PC-9 (cell line): ENCODE measurements around the gene DDI2. TPM values are rescaled to one million over a fixed set of nuclear protein-coding genes. Genes with fewer than 3 reads are reported as not detected.

Experiments
- BruUV-seq: library from RNA; stranded (reverse); fragments of 400-500 nt; replicated peaks from 2 replicates; lab custom pipeline; 2021; lab: Mats Ljungman, UMichigan
- CTCF ChIA-PET: fragments of 300-600 bp; sonication (Branson Sonifier 250); formaldehyde crosslinking; loops from one replicate; lab custom pipeline; 2022; ENCODE audit warnings: antibody characterized with exemption; lab: Charles Lee
- POLR2A ChIA-PET: fragments of 300-600 bp; sonication (Branson Sonifier 250); formaldehyde crosslinking; loops from one replicate; lab custom pipeline; 2022; ENCODE audit warnings: antibody characterized with exemption; ENCODE audit not compliant: unreplicated experiment; lab: Charles Lee
- DNase-seq, 2 experiments: peaks; one replicate each; pipeline versions ENCODE4 v3.0.0 to v3.0.0-alpha.2; 2015 to 2022; ENCODE audit warnings: mixed read lengths in 1 of 2
- H2AFZ ChIP-seq: fragments of 200-600 bp; sonication (generic); 2 replicates; pipeline ENCODE4 v1.8.1; 2017; ENCODE audit warnings: antibody characterized with exemption
- H3F3A ChIP-seq: fragments of 200-600 bp; sonication (generic); 2 replicates; pipeline ENCODE4 v1.8.1; 2017; ENCODE audit warnings: antibody characterized with exemption, mild to moderate bottlenecking, low read depth; ENCODE audit not compliant: insufficient read depth
- H3K27ac ChIP-seq: fragments of 200-600 bp; sonication (generic); 2 replicates; pipeline ENCODE4 v1.6.1; 2016; ENCODE audit warnings: mixed run types
- H3K27me3 ChIP-seq: fragments of 200-600 bp; sonication (generic); 2 replicates; pipeline ENCODE4 v1.6.1; 2016; ENCODE audit warnings: low read depth, mixed run types; ENCODE audit not compliant: insufficient read depth
- H3K36me3 ChIP-seq: fragments of 200-600 bp; sonication (generic); 2 replicates; pipeline ENCODE4 v1.6.1; 2016; ENCODE audit warnings: low read depth, mixed run types
- H3K4me1 ChIP-seq: fragments of 200-600 bp; sonication (generic); replicated peaks from 2 replicates; pipeline ENCODE4 v1.6.1; 2016; ENCODE audit warnings: mixed run types; ENCODE audit not compliant: insufficient read depth
- H3K4me2 ChIP-seq: fragments of 200-600 bp; sonication (generic); 2 replicates; pipeline ENCODE4 v1.6.1; 2017; ENCODE audit warnings: mixed run types
- H3K4me3 ChIP-seq: fragments of 200-600 bp; sonication (generic); 2 replicates; pipeline ENCODE4 v1.6.1; 2016; ENCODE audit warnings: mixed run types
- H3K79me2 ChIP-seq: fragments of 200-600 bp; sonication (generic); 2 replicates; pipeline ENCODE4 v1.6.1; 2017; ENCODE audit warnings: low read depth, mixed run types
- H3K9me2 ChIP-seq: fragments of 200-600 bp; sonication (generic); 2 replicates; pipeline ENCODE4 v1.8.1; 2017; ENCODE audit warnings: mild to moderate bottlenecking; ENCODE audit not compliant: insufficient read depth
- H3K9me3 ChIP-seq: fragments of 200-600 bp; sonication (generic); 2 replicates; pipeline ENCODE4 v1.8.1; 2016; ENCODE audit warnings: low read depth; ENCODE audit not compliant: insufficient read depth
- H4K20me1 ChIP-seq: fragments of 200-600 bp; sonication (generic); 2 replicates; pipeline ENCODE4 v1.8.1; 2017; ENCODE audit not compliant: insufficient read depth
- EZH2 ChIP-seq: fragments of 200-600 bp; sonication (generic); IDR thresholded peaks from 2 replicates; pipeline ENCODE4 v1.8.0; 2017; ENCODE audit warnings: antibody characterized with exemption, low read depth
- intact Hi-C: fragments of 100-400 bp; cut with micrococcal nuclease; formaldehyde crosslinking; loops from one replicate; pipeline ENCODE4 v1.10.0; 2022; ENCODE audit not compliant: unreplicated experiment
- total RNA-seq: library from RNA; stranded (reverse); gene quantifications from 2 replicates; pipeline ENCODE4 v1.2.3, GENCODE V29; 2021
- TF ChIP-seq, protein P1 (sequence below): fragments of 200-600 bp; sonication (generic); conservative IDR thresholded peaks from 2 replicates; pipeline ENCODE4 v1.6.1; 2017; ENCODE audit warnings: mixed run types, antibody characterized with exemption, mild to moderate bottlenecking, moderate library complexity

Gene DDI2
- total RNA-seq, 1 experiment from 2014 or later = 38.0 TPM

DNA sequence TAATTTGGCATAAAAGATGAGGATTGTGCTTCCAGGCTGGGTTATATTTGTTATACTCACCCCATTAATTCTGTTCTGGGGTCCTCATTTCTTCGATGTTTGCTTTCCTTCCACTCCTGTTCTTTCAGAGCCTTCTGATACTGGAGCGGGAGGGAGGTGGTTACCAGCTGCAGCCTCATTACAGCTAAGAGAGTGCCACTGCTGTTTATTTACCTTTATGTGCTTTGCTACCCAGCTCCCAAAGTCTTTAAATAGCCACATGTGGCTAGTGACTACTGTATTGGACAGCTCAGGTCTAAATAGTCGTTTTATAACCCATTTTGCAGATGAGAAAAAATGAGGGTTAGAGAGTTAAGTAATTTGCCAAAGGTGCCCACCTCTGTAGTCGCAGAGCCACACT lies 92.0 kb downstream of the DDI2 start:
- Histone ChIP-seq H3K27ac (no peak overlapping the region), H3K9me2 (no peaks in the 10 kb centered on the region), H3K4me2 (no peak overlapping the region), H3K27me3 (no peaks in the 10 kb centered on the region), H2AFZ (no peak overlapping the region), H3F3A (no peaks in the 10 kb centered on the region), H3K4me1 (no peaks in the 10 kb centered on the region), H3K4me3 (no peak overlapping the region), H3K79me2 (no peaks in the 10 kb centered on the region), H4K20me1 (no peaks in the 10 kb centered on the region), H3K9me3 (no peaks in the 10 kb centered on the region), H3K36me3 (no peaks in the 10 kb centered on the region)
- POLR2A ChIA-PET = interaction anchor here (0.7 kb wide), 1 partner anchor 25 kb away, joined by 5 read pairs; no protein-coding TSS in a partner anchor
- CTCF ChIA-PET = no interaction called here
- TF ChIP-seq EZH2 = no peak
- TF ChIP-seq, protein P1, sequence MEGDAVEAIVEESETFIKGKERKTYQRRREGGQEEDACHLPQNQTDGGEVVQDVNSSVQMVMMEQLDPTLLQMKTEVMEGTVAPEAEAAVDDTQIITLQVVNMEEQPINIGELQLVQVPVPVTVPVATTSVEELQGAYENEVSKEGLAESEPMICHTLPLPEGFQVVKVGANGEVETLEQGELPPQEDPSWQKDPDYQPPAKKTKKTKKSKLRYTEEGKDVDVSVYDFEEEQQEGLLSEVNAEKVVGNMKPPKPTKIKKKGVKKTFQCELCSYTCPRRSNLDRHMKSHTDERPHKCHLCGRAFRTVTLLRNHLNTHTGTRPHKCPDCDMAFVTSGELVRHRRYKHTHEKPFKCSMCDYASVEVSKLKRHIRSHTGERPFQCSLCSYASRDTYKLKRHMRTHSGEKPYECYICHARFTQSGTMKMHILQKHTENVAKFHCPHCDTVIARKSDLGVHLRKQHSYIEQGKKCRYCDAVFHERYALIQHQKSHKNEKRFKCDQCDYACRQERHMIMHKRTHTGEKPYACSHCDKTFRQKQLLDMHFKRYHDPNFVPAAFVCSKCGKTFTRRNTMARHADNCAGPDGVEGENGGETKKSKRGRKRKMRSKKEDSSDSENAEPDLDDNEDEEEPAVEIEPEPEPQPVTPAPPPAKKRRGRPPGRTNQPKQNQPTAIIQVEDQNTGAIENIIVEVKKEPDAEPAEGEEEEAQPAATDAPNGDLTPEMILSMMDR = no peak
- intact Hi-C loops = no loop called here
- DNase-seq = no peak
- no TSS peak for BruUV-seq

DNA sequence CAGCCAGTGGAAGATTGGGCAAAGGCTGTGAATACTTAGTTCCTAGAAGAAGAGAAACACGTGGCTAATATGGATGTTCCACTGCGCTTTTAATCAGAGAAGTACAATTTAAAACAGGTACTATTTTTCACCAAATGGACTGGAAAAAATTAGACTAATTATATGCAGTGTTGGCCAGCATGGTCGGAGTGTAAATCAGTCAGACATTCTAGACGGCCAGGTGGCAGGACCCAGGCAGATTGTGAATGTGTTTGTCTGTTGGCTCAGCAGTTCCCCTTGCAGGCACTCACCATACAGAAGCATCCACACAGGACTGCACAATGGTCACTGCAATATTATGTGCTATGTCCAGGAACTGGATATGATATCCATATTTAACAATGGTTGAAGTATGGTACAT lies 94.9 kb downstream of the DDI2 start:
- Histone ChIP-seq H3K4me1 (no peaks in the 10 kb centered on the region), H3K36me3 (no peaks in the 10 kb centered on the region), H2AFZ (no peak overlapping the region), H3K27me3 (no peaks in the 10 kb centered on the region), H3K9me2 (no peaks in the 10 kb centered on the region), H3K4me3 (no peak overlapping the region), H3K79me2 (no peaks in the 10 kb centered on the region), H4K20me1 (no peaks in the 10 kb centered on the region), H3F3A (no peaks in the 10 kb centered on the region), H3K4me2 (no peak overlapping the region), H3K9me3 (no peaks in the 10 kb centered on the region), H3K27ac (no peak overlapping the region)
- DNase-seq = no peak
- ChIA-PET POLR2A (interaction anchor here (0.6 to 0.9 kb wide), 2 partner anchors 35 to 182 kb away, joined by 4 read pairs; no protein-coding TSS in a partner anchor), CTCF (no interaction called here)
- TF ChIP-seq, protein P1 = no peak
- TF ChIP-seq EZH2 = no peak
- intact Hi-C loops = no loop called here
- no TSS peak for BruUV-seq

DNA sequence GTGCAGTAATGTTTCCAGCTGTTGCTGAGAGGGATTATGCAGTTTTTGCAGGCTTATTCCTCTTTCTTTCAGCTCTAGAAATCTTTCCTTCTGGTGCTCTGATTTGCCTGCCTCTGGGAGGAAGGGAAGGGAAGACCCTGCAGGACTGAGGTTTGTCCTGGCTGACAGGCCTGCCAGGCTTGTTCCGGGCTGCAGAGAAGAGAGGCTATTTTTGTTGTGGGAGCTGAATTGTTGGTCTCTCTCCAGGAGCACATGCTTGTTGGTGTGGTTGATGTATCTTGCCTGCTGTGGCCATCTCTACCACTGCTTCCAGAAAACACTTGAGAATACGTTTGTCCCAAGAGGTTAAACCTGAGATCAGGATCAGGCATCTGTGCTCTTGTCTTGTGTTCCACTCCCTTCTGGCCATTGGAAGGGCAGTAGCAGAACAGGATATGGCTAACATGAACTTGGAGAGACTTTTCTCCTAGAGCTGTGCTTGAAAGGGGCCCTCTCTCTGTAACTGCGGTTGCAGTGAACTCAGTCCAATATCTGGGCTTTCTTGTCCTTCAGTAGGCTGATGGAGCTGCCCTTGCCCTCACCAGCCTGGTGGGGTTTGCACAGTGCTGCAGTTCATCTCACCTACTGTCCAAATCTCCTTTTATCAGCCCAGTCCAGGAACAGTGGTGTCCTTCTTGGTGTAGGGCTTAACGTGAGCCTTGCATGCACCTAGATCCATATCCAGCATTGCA lies 97.3 kb downstream of the DDI2 start:
- H3K79me2 ChIP-seq = no peaks in the 10 kb centered on the region
- no peak overlapping the region for H3K4me3 ChIP-seq
- H3K36me3 ChIP-seq = no peaks in the 10 kb centered on the region
- BruUV-seq = no TSS peak
- H3K27me3 ChIP-seq = no peaks in the 10 kb centered on the region
- no peak for DNase-seq
- no peaks in the 10 kb centered on the region for H3F3A ChIP-seq
- H4K20me1 ChIP-seq = no peaks in the 10 kb centered on the region
- H3K4me2 ChIP-seq = no peak overlapping the region
- no peak overlapping the region for H2AFZ ChIP-seq
- TF ChIP-seq EZH2 = no peak
- TF ChIP-seq, protein P1 = no peak
- POLR2A ChIA-PET = no interaction called here
- no peak overlapping the region for H3K27ac ChIP-seq
- no peaks in the 10 kb centered on the region for H3K4me1 ChIP-seq
- intact Hi-C loops = no loop called here
- H3K9me2 ChIP-seq = no peaks in the 10 kb centered on the region
- H3K9me3 ChIP-seq = no peaks in the 10 kb centered on the region
- CTCF ChIA-PET = no interaction called here
